Endodermal cell (in vitro differentiated cells): ENCODE data around the gene LRMDA. TPM values are rescaled to one million over a fixed set of nuclear protein-coding genes. Genes with fewer than 3 reads are reported as not detected.

ENCODE experiments used
- DNase-seq: peaks from one replicate; pipeline ENCODE4 v3.0.0-alpha.2; 2017
- H3K27ac ChIP-seq: 2 replicates; pipeline ENCODE4 v1.5.1; 2013; ENCODE audit warnings: mild to moderate bottlenecking, low read depth, low read length, moderate library complexity
- H3K27me3 ChIP-seq: 2 replicates; pipeline ENCODE4 v1.6.1; 2013; ENCODE audit warnings: mild to moderate bottlenecking, low read length, moderate library complexity; ENCODE audit not compliant: insufficient read depth, control insufficient read depth, poor library complexity, severe bottlenecking
- H3K36me3 ChIP-seq: 2 replicates; pipeline ENCODE4 v1.7.0; 2013; ENCODE audit warnings: mild to moderate bottlenecking, low read length, moderate library complexity; ENCODE audit not compliant: control insufficient read depth, insufficient read depth
- H3K4me1 ChIP-seq: one replicate; pipeline ENCODE4 v1.7.0; 2013; ENCODE audit warnings: low read length; ENCODE audit not compliant: control insufficient read depth, insufficient read depth
- H3K4me3 ChIP-seq: 2 replicates; pipeline ENCODE4 v1.5.1; 2013; ENCODE audit warnings: mild to moderate bottlenecking, low read length, moderate library complexity
- H3K9ac ChIP-seq: 2 replicates; pipeline ENCODE4 v1.6.1; 2013; ENCODE audit warnings: mild to moderate bottlenecking, low read length, moderate library complexity; ENCODE audit not compliant: poor library complexity, severe bottlenecking; ENCODE audit errors: extremely low read depth
- H3K9me3 ChIP-seq: 2 replicates; pipeline ENCODE4 v1.6.1; 2013; ENCODE audit warnings: mild to moderate bottlenecking, low read length, moderate library complexity; ENCODE audit not compliant: control insufficient read depth
- H3K27ac Mint-ChIP-seq: 2 replicates; pipeline ENCODE4 v1.8.0; 2020; ENCODE audit warnings: mixed read lengths
- H3K27me3 Mint-ChIP-seq: 2 replicates; pipeline ENCODE4 v1.8.0; 2021; ENCODE audit warnings: mild to moderate bottlenecking, mixed read lengths; ENCODE audit not compliant: insufficient read depth
- H3K36me3 Mint-ChIP-seq: 2 replicates; pipeline ENCODE4 v1.8.0; 2020; ENCODE audit warnings: low read depth, mixed read lengths
- H3K4me1 Mint-ChIP-seq: 2 replicates; pipeline ENCODE4 v1.8.0; 2020; ENCODE audit warnings: mixed read lengths
- H3K4me3 Mint-ChIP-seq: 2 replicates; pipeline ENCODE4 v1.8.0; 2020; ENCODE audit warnings: mild to moderate bottlenecking, moderate library complexity, mixed read lengths
- H3K9me3 Mint-ChIP-seq: 2 replicates; pipeline ENCODE4 v1.8.0; 2020; ENCODE audit warnings: mild to moderate bottlenecking, mixed read lengths
- WGBS, 2 experiments: methylation state at CpG; one replicate each; pipeline versions ENCODE4 v1.1.5 to v1.1.7; 2013; ENCODE audit warnings: missing lambda C conversion rate in 2 of 2, mixed read lengths in 1 of 2; ENCODE audit not compliant: insufficient coverage in 1 of 2, insufficient read length in 1 of 2; 5-methylcytosine and 5-hydroxymethylcytosine counted together
- total RNA-seq, 2 donors: library from RNA; stranded (reverse); fragmentation: NEBNext Ultra II Directional in 1 of 2; extraction: Animal tissue kit (Norgen Biotek cat#: 25700) in 1 of 2; gene quantifications; 2 replicates in 1 of 2; 3 replicates in 1 of 2; pipeline ENCODE4 v1.2.1, GENCODE V29; 2021
- TF ChIP-seq, protein P1 (sequence below): fragments of 200-600 bp; sonication (generic); conservative IDR thresholded peaks from 2 replicates; pipeline ENCODE4 v1.5.0; 2021; ENCODE audit warnings: antibody characterized with exemption, mild to moderate bottlenecking

The LRMDA gene
- total RNA-seq, 2 donors from 2014 or later, result 1.7 to 5.1 TPM

DNA sequence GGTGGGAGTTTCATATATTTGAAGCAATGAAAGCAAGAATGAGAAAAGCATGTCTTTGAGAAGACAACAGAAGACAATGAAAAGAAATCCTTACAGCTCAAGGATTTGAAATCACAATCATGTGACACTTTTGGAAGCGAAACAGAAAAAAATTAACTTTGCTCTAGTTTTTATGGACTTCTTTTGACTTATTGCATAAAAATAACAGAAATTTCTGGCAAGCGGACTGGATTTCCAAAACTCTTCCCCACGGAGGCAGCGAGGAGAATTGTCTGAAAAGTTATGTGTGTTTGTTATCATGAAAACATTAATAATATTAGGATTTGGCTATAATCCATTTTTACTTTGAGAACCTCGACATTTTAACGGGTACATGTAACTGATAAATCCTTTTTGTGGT, 223.3 kb downstream of the LRMDA start:
- no peak overlapping the region for H3K4me3 ChIP-seq
- H3K36me3 Mint-ChIP-seq, result no peaks in the 10 kb centered on the region
- no peak overlapping the region for H3K27ac ChIP-seq
- H3K4me1 Mint-ChIP-seq, result no peaks in the 10 kb centered on the region
- no peaks in the 10 kb centered on the region for H3K4me1 ChIP-seq
- no peak overlapping the region for H3K27ac Mint-ChIP-seq
- H3K9me3 ChIP-seq, result no peaks in the 10 kb centered on the region
- H3K27me3 Mint-ChIP-seq, result peaks cover 8% of the 10 kb centered on the region
- no peak overlapping the region for H3K4me3 Mint-ChIP-seq
- 95 to 100% methylated on average over 1 to 6 of the region's 6 CpGs for WGBS, 2 experiments
- TF ChIP-seq, protein P1, sequence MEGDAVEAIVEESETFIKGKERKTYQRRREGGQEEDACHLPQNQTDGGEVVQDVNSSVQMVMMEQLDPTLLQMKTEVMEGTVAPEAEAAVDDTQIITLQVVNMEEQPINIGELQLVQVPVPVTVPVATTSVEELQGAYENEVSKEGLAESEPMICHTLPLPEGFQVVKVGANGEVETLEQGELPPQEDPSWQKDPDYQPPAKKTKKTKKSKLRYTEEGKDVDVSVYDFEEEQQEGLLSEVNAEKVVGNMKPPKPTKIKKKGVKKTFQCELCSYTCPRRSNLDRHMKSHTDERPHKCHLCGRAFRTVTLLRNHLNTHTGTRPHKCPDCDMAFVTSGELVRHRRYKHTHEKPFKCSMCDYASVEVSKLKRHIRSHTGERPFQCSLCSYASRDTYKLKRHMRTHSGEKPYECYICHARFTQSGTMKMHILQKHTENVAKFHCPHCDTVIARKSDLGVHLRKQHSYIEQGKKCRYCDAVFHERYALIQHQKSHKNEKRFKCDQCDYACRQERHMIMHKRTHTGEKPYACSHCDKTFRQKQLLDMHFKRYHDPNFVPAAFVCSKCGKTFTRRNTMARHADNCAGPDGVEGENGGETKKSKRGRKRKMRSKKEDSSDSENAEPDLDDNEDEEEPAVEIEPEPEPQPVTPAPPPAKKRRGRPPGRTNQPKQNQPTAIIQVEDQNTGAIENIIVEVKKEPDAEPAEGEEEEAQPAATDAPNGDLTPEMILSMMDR, result no peak
- no peaks in the 10 kb centered on the region for H3K36me3 ChIP-seq
- H3K27me3 ChIP-seq, result peaks cover 21% of the 10 kb centered on the region
- no peaks in the 10 kb centered on the region for H3K9me3 Mint-ChIP-seq
- DNase-seq, result no peak
- no peak overlapping the region for H3K9ac ChIP-seq

DNA sequence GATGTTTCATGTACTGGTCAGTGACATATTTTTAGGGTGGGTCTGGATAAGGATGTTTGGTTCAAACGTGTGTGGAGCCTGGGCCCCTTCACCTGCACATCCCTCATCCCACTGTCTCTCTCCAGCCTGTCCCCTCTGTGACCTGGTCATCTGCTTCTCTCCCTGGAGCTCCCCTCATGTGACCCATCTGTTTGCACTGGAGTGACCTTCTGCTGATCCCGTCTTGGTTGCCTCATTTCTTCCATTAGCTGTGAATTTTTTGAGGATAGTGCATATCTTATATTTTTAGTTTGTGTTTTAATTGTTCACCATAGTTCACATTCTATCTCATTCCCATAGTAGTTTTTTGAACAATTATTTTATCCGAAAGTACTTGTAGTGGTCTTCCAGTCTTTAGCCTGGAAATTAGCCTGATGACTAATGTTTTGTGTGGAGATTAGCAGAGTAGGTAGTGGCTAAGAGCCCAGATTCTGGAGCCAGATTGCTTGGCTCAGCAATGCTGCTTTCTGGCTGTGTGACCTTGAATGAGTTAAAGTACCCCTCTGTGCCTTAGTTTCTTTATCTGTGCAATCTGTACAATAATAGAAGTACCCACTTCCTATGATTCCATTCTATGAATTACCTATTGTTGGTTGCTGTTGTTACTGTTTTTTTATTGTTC, 224.5 kb downstream of the LRMDA start:
- peaks cover 11% of the 10 kb centered on the region for H3K27me3 ChIP-seq
- H3K4me3 ChIP-seq, result no peak overlapping the region
- no peaks in the 10 kb centered on the region for H3K9me3 Mint-ChIP-seq
- no peaks in the 10 kb centered on the region for H3K36me3 ChIP-seq
- no peaks in the 10 kb centered on the region for H3K4me1 Mint-ChIP-seq
- H3K9me3 ChIP-seq, result no peaks in the 10 kb centered on the region
- DNase-seq, result no peak
- H3K4me3 Mint-ChIP-seq, result no peak overlapping the region
- no peak overlapping the region for H3K9ac ChIP-seq
- 85% methylated on average over 3 of the region's 3 CpGs; no CpG with 5 or more reads in 1 of the 2 experiments for WGBS, 2 experiments
- H3K4me1 ChIP-seq, result no peaks in the 10 kb centered on the region
- no peak overlapping the region for H3K27ac Mint-ChIP-seq
- peaks cover 6% of the 10 kb centered on the region for H3K27me3 Mint-ChIP-seq
- TF ChIP-seq, protein P1, result no peak
- no peaks in the 10 kb centered on the region for H3K36me3 Mint-ChIP-seq
- H3K27ac ChIP-seq, result no peak overlapping the region

DNA sequence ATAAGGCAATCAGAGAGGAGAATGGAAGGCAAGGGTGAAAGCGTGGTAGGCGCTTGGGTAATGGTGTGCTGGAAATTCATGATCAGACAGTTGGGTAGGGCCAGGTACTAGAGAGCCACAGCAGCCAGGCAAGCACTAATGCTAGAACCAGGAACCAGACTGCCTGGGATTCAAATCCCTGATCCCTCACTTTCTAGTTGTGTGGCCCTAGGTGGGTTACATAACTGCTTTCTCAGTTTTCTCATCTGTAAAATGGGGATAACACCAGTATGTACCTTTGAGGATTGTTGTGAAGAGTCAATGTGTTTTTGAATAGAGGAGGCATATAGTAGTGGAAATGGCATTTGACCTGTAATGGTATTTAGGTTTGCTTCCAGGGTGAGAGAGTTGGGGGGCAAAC, 225.9 kb downstream of the LRMDA start:
- TF ChIP-seq, protein P1, result no peak
- H3K9me3 ChIP-seq, result no peaks in the 10 kb centered on the region
- no peak overlapping the region for H3K9ac ChIP-seq
- Mint-ChIP-seq H3K27me3 (peaks cover 6% of the 10 kb centered on the region), H3K4me3 (no peak overlapping the region), H3K9me3 (no peaks in the 10 kb centered on the region), H3K27ac (no peak overlapping the region), H3K36me3 (no peaks in the 10 kb centered on the region), H3K4me1 (no peaks in the 10 kb centered on the region)
- no peak for DNase-seq
- no peaks in the 10 kb centered on the region for H3K4me1 ChIP-seq
- peaks cover 6% of the 10 kb centered on the region for H3K27me3 ChIP-seq
- no peak overlapping the region for H3K27ac ChIP-seq
- 89 to 99% methylated on average over 2 of the region's 2 CpGs for WGBS, 2 experiments
- H3K36me3 ChIP-seq, result no peaks in the 10 kb centered on the region
- no peak overlapping the region for H3K4me3 ChIP-seq
